ENCODE results near the gene XPNPEP1.

XPNPEP1 gene

DNA sequence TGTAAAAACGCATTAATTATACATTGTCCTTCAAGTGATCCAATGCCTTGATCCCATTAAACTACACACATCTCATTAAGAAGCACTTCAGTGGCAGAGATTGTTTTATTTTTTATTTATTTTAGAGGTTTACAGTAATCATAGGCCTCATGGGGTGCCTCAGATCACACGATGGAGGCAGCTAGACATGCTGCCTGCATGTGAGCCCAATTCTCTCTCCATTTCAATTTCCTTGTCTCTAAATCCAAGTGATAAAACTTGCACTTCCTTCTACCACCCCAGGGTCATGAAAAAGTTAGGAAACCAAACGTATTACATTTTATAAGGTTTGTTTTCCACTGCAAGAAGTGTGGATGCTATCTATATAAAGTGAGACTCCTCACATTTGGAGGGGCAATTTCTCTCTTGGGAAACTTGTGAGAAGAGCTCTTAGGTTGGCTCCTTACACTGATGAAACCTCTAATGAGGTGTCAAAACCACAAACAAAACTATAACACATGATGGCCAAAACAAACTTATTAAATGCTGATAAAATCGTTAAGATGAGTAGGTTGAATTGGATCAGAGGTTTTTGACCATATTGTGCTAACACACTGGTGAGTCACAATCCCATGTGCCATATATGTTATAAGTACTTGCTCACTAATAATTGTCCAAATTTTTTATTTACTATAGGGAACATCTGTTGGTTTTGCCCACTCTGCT lies 22.3 kb upstream of the XPNPEP1 start:
- H3K9me3 ChIP-seq: no peaks in the 10 kb centered on the region
- no peaks in the 10 kb centered on the region for H3K4me1 ChIP-seq
- TF ChIP-seq, protein P1, sequence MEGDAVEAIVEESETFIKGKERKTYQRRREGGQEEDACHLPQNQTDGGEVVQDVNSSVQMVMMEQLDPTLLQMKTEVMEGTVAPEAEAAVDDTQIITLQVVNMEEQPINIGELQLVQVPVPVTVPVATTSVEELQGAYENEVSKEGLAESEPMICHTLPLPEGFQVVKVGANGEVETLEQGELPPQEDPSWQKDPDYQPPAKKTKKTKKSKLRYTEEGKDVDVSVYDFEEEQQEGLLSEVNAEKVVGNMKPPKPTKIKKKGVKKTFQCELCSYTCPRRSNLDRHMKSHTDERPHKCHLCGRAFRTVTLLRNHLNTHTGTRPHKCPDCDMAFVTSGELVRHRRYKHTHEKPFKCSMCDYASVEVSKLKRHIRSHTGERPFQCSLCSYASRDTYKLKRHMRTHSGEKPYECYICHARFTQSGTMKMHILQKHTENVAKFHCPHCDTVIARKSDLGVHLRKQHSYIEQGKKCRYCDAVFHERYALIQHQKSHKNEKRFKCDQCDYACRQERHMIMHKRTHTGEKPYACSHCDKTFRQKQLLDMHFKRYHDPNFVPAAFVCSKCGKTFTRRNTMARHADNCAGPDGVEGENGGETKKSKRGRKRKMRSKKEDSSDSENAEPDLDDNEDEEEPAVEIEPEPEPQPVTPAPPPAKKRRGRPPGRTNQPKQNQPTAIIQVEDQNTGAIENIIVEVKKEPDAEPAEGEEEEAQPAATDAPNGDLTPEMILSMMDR (IDR thresholded peaks at IDR 0.05; ENCODE audit: low read depth, low read length): no peak

DNA sequence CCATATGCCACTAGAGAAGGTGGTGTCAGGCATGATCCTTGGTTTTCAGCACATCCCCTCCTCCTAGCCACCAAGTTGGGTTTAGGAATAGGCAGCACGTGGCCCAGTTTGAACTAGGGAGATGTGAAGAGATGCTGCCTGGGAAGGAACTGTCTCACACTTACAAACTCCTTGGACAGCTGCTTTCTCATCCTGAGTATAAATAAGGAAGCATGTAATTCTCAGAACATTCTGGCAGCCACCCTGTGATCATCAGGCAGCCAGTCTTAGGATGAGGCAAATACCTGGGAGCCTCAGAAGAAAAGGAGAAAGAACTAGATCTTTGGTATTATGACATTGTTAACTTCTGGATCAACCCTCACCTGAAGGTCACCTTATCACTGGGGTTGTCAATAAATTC lies 21.3 kb upstream of the XPNPEP1 start:
- no peaks in the 10 kb centered on the region for H3K36me3 ChIP-seq
- no peak overlapping the region for H3K4me3 ChIP-seq (ENCODE audit: low read depth, low read length)
- DNase-seq: no peak
- H3K9me3 ChIP-seq: no peaks in the 10 kb centered on the region
- TF ChIP-seq, protein P1 (IDR thresholded peaks at IDR 0.05; ENCODE audit: low read depth, low read length): no peak
- H3K27me3 ChIP-seq: no peaks in the 10 kb centered on the region
- no peaks in the 10 kb centered on the region for H3K4me1 ChIP-seq

More for the DNA sequence above, 22.3 kb upstream of the XPNPEP1 start:
- Histone ChIP-seq H3K4me3 (ENCODE audit: low read depth, low read length) (no peak overlapping the region), H3K27me3 (no peaks in the 10 kb centered on the region), H3K36me3 (no peaks in the 10 kb centered on the region)
- no peak for DNase-seq

DNA sequence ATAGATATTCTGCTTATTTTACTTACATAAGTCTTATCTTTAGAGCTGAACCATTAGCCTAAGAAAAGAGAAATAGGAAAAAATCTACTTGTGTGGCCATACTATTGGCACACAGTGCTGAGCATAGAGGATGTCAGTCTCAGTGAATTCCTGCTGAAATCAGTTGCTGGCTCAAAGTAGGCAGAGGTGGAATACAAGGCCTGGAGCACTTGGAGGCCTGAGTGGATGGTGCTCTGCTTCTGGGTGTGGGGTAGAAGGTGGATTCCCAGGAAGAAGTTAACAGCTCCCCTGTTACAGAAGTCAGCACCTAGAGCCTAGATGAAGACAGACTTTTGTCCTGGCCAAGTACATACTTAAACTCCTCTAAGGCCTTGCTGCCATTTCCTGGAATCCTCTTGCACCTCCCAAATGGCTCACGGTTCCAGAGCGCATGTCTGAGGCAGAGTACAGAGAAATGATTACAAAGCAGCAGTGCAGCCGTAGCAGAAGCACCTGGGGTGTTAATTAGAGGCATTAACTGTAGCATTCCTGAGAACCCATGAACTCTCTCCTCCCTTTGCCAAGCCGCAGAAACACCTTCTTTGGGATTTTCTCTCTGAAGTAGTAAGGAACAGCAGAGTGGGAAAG lies 18.0 kb upstream of the XPNPEP1 start:
- TF ChIP-seq, protein P1 (IDR thresholded peaks at IDR 0.05; ENCODE audit: low read depth, low read length): no peak
- H3K36me3 ChIP-seq: no peaks in the 10 kb centered on the region
- no peak for DNase-seq
- H3K27me3 ChIP-seq: no peaks in the 10 kb centered on the region
- H3K9me3 ChIP-seq: no peaks in the 10 kb centered on the region
- H3K4me3 ChIP-seq (ENCODE audit: low read depth, low read length): no peak overlapping the region
- no peaks in the 10 kb centered on the region for H3K4me1 ChIP-seq

DNA sequence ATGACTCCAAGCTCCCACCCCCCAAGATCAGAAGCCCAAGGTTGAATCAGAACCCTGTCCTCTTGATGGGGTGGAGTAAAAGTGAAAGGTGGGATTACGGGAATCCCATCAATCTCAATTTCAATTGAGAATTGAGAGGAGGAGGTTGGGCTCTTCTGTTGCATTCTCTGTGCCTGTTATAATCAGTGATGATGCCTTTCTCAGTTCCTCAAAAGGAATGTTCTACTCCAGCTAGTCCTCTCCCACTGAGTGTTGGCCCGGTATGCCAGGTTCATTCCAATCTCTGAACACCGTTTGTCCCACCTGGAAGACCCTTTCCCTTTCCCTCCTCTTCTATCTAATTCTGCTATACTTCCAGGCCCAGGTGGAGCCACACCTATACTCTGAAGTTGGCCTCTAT lies 17.2 kb upstream of the XPNPEP1 start:
- TF ChIP-seq, protein P1 (IDR thresholded peaks at IDR 0.05; ENCODE audit: low read depth, low read length): no peak
- no peaks in the 10 kb centered on the region for H3K36me3 ChIP-seq
- H3K27me3 ChIP-seq: no peaks in the 10 kb centered on the region
- H3K4me3 ChIP-seq (ENCODE audit: low read depth, low read length): no peak overlapping the region
- no peak for DNase-seq
- H3K4me1 ChIP-seq: no peaks in the 10 kb centered on the region
- H3K9me3 ChIP-seq: no peaks in the 10 kb centered on the region

DNA sequence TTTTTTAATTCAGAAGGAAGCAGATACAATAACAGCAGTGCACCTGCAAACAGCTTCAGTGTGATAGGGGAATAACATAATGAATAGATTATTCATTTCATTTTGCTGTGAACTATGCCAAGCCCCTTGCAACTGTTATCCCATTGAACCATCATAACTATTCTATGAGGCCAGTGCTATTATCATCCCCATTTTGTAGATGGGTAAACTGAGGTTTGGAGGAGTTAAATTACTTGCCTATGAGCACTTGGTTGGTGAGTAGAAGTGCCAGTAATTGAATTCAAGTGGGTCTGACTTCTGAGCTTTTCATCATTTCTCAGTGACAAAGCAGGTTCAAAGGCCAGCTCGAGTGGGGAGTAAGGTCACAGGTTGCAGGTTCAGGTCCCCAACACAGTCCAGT lies 16.8 kb upstream of the XPNPEP1 start:
- Histone ChIP-seq H3K4me1 (no peaks in the 10 kb centered on the region), H3K4me3 (ENCODE audit: low read depth, low read length) (no peak overlapping the region), H3K9me3 (no peaks in the 10 kb centered on the region)

More for the DNA sequence above, 16.8 kb upstream of the XPNPEP1 start:
- no peak for DNase-seq
- Histone ChIP-seq H3K27me3 (no peaks in the 10 kb centered on the region), H3K36me3 (no peaks in the 10 kb centered on the region)
- TF ChIP-seq, protein P1 (IDR thresholded peaks at IDR 0.05; ENCODE audit: low read depth, low read length): no peak
